Activated naive CD4-positive, alpha-beta T cell treated with anti-CD3 and anti-CD28 coated beads for 36 hours (primary cell): ENCODE measurements around the gene KIT. TPM values are rescaled to one million over a fixed set of nuclear protein-coding genes. Genes with fewer than 3 reads are reported as not detected.
A peak's percentile ranks its signal among the peaks of the same experiment; 100 is the strongest.

Source experiments
- CTCF ChIA-PET: fragments of 350-600 bp; sonication (Branson Sonifier 250); formaldehyde crosslinking; loops from one replicate; lab custom pipeline; 2021; ENCODE audit warnings: antibody characterized with exemption; lab: Charles Lee
- DNase-seq: peaks from one replicate; pipeline ENCODE4 v3.0.0-alpha.2; 2020
- H3K27ac Mint-ChIP-seq: one replicate; pipeline ENCODE4 v1.8.0; 2021; ENCODE audit warnings: mild to moderate bottlenecking, mixed read lengths
- H3K27me3 Mint-ChIP-seq: one replicate; pipeline ENCODE4 v1.8.0; 2021; ENCODE audit warnings: low read depth, mixed read lengths
- H3K36me3 Mint-ChIP-seq: one replicate; pipeline ENCODE4 v1.8.0; 2021; ENCODE audit warnings: low read depth, mixed read lengths
- H3K4me1 Mint-ChIP-seq: one replicate; pipeline ENCODE4 v1.8.0; 2021; ENCODE audit warnings: low read depth, mixed read lengths
- H3K4me3 Mint-ChIP-seq: one replicate; pipeline ENCODE4 v1.8.0; 2021; ENCODE audit warnings: mild to moderate bottlenecking, moderate library complexity, mixed read lengths
- H3K9me3 Mint-ChIP-seq: one replicate; pipeline ENCODE4 v1.8.0; 2021; ENCODE audit warnings: mixed read lengths
- intact Hi-C: fragments of 100-400 bp; cut with micrococcal nuclease; formaldehyde crosslinking; loops from one replicate; pipeline ENCODE4 v1.15.1; 2023
- total RNA-seq, 2 experiments: library from RNA; stranded (reverse); gene quantifications; one replicate each; pipeline ENCODE4 v1.2.3, GENCODE V29; 2021

The KIT gene
- total RNA-seq, 2 experiments from 2014 or later = not detected

DNA sequence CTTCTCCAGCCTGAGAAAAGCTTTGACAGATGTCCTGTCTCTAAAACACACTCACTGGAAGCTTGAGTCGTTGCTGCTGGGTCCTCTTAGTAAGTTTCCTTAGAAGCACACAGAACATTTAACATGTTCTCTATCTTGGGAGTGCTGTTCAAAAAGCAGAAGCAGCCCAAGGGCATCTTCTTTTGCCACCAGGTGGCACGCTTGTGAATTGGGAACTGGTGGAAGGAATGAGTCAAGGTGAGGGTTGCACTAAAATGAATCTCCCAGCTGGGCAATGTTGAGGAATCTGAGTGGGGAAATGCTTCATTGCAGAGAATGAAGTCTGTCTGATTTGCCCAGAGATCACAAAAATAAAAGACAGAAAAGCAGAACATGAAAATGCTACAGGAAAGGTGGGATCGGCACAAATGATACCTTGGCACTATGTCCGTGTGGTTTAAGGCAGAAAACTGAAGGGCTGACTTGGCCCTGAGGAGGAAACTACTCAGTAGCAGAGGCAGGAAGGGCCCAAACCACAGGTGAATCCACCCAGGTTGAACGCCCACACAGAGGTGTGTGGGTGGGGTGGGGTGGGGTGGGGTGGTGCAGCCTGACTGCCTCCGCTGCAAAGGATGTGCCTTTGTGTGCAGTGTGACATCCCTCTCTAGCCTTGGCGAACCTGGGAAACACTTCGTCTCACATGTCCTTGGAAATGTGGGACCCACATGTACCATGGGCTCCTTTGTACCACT is 26.0 kb downstream of the KIT start:
- peak; percentile 81 for DNase-seq
- intact Hi-C loops = loop anchor here (1.0 to 2.0 kb wide), 5 partner anchors 157 to 637 kb away; no protein-coding TSS in a partner anchor
- no peaks in the 10 kb centered on the region for H3K36me3 Mint-ChIP-seq
- peaks cover 20% of the 10 kb centered on the region for H3K4me1 Mint-ChIP-seq
- H3K9me3 Mint-ChIP-seq = no peaks in the 10 kb centered on the region
- H3K27me3 Mint-ChIP-seq = no peaks in the 10 kb centered on the region
- CTCF ChIA-PET = interaction anchor here (0.9 to 2.3 kb wide), 5 partner anchors 21 to 637 kb away, joined by 3 to 17 read pairs (median 4); no protein-coding TSS in a partner anchor
- no peak overlapping the region for H3K27ac Mint-ChIP-seq
- no peak overlapping the region for H3K4me3 Mint-ChIP-seq

DNA sequence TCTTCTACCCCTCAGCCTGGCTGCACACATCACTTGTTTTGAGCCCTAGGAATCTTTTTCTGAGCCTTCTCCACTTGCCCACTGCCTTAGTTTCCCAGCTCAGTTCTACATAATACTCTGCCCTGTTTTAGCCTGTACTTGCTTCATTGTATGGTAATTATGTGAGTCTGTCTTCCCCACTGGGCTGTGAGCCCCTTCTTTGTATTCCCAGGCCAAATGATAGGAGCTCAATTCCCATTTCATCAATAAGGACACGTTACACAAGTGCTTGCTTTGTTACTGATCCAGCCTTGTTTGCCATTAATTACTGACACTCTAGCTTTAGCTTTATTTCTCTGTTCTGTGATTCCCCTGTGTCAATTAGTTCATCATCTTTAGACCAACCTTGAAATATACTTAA is 28.1 kb downstream of the KIT start:
- intact Hi-C loops = loop anchor here (2.0 kb wide), 1 partner anchor 635 kb away; no protein-coding TSS in a partner anchor
- H3K27ac Mint-ChIP-seq = no peak overlapping the region
- no peaks in the 10 kb centered on the region for H3K36me3 Mint-ChIP-seq
- CTCF ChIA-PET = interaction anchor here (0.7 to 1.6 kb wide), 4 partner anchors 28 to 275 kb away, joined by 4 to 6 read pairs (median 5); partner anchors contain the start of gene KIT
- no peak overlapping the region for H3K4me3 Mint-ChIP-seq
- H3K4me1 Mint-ChIP-seq = peaks cover 20% of the 10 kb centered on the region
- H3K27me3 Mint-ChIP-seq = no peaks in the 10 kb centered on the region
- no peak for DNase-seq
- H3K9me3 Mint-ChIP-seq = no peaks in the 10 kb centered on the region

DNA sequence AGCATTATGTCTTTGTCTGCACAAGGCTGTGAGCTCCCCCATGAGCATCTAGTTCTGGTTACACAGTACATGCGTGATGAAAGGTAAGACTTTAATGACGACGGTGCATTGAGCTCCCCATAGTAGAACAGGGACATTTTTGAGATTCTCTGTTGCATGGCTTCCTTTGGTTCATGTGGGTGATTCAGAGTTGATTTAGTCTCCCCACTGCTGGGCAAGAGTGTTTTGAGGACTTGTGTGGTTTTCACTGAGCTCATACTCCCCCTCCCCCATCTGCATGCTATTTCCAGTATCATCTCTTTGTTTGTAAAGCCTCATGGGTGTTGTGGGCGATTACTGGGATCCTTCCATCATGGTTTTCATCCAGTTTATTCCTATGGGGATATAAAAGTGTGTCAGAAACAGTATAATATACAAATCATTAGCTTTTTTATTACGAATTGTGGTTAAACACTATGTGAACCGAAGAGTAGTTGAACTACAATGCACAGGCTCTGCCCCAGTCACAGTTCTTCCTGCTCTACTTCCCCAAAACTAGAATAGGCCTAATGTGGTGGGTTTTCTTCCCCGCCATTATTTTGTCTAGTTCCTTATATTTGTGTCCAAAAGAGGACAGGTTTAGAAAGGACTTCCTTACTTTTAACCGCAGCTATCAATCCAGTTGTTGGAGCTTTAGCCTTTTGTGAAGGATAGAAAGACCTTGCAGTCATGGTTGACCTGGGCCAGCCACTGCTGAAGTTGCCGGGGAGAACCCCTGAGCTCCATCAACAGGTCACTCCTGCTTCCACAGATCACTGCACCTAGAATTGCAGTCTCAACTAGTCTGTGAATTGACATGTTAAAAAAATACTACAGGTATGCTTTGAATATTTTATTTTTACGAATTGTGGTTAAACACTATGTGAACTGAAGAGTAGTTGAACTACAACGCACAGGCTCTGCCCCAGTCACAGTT is 30.4 kb downstream of the KIT start:
- no peaks in the 10 kb centered on the region for H3K27me3 Mint-ChIP-seq
- DNase-seq = no peak
- H3K4me1 Mint-ChIP-seq = peaks cover 25% of the 10 kb centered on the region
- intact Hi-C loops = no loop called here
- H3K4me3 Mint-ChIP-seq = no peak overlapping the region
- H3K9me3 Mint-ChIP-seq = no peaks in the 10 kb centered on the region
- H3K36me3 Mint-ChIP-seq = no peaks in the 10 kb centered on the region
- CTCF ChIA-PET = interaction anchor here (0.6 to 1.0 kb wide), 2 partner anchors 258 to 273 kb away, joined by 3 read pairs; no protein-coding TSS in a partner anchor
- H3K27ac Mint-ChIP-seq = no peak overlapping the region

DNA sequence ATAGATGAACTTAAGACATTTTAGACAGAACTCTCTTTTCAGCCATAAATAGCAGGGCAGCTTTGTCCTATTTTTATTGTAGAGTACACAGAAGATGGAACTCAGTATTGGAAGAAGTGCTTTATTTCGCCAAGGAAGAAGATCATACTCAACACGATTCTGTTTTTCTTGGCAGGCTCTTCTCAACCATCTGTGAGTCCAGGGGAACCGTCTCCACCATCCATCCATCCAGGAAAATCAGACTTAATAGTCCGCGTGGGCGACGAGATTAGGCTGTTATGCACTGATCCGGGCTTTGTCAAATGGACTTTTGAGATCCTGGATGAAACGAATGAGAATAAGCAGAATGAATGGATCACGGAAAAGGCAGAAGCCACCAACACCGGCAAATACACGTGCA is 37.6 kb downstream of the KIT start:
- CTCF ChIA-PET = no interaction called here
- Mint-ChIP-seq H3K4me1 (peaks cover 5% of the 10 kb centered on the region), H3K36me3 (no peaks in the 10 kb centered on the region), H3K27me3 (no peaks in the 10 kb centered on the region), H3K9me3 (no peaks in the 10 kb centered on the region), H3K4me3 (no peak overlapping the region), H3K27ac (no peak overlapping the region)
- DNase-seq = no peak
- intact Hi-C loops = no loop called here

DNA sequence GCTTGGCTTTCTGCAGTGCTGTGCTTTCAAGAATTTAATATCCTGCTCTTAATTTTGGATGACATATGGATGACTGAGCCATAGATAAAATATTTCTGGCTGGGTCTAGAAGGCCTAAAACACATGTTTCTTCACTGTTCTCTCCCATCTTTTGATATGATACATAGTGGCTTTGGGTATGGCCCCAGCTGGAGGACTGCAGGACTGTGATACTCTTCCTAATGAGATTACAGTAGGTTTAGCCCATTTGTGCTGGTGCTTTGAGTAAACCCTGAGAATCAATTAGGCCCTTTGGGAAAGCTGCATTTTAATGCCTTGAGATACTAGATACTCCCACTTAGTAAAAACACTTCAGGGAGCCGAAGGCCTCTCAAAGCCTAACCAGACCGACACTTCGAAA is 38.0 kb downstream of the KIT start:
- Mint-ChIP-seq H3K27ac (no peak overlapping the region), H3K4me3 (no peak overlapping the region), H3K4me1 (peaks cover 5% of the 10 kb centered on the region), H3K27me3 (no peaks in the 10 kb centered on the region), H3K9me3 (no peaks in the 10 kb centered on the region), H3K36me3 (no peaks in the 10 kb centered on the region)
- DNase-seq = no peak
- CTCF ChIA-PET = no interaction called here
- intact Hi-C loops = no loop called here

DNA sequence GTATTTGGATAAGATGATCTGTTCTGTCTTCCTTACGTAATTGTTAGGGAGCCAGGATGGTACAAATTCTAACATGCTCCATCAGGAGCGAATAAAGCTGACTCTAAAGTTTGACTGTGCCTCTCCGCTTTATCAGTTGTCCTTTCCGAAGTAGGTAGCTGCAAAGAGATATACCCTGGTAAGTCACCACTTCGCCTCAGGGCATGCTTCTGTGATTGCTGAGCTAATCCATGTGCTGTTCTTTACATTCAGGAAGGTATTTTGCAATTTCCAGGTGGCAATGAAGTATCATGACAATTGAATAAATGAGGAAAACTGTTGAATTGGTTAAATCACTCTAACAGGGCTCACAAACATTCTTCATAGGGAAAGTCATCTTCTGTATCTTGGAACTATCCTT is 38.9 kb downstream of the KIT start:
- Mint-ChIP-seq H3K27ac (no peak overlapping the region), H3K27me3 (no peaks in the 10 kb centered on the region), H3K36me3 (no peaks in the 10 kb centered on the region), H3K4me3 (no peak overlapping the region), H3K9me3 (no peaks in the 10 kb centered on the region), H3K4me1 (peaks cover under 1% of the 10 kb centered on the region)
- DNase-seq = no peak
- intact Hi-C loops = no loop called here
- CTCF ChIA-PET = interaction anchor here (0.7 kb wide), 1 partner anchor 104 kb away, joined by 3 read pairs; no protein-coding TSS in a partner anchor

DNA sequence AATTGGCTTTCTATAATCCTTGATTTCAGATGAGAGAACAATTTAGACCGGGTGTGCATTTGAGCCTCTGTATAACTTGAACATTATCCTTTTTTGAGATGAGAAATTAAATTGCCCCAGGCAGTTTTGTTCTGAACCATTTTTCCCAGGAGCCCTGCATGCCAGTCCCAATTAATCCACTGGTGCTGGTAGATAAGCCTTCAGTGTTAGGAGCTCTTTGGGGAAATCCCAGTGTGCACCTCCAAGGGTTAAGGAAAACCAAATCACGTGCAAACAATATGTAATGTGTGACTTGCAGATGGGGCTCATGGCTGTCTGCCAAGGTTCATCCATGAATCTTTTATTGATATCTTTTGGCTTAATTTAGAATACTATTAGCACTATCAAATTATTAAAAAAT is 43.2 kb downstream of the KIT start:
- Mint-ChIP-seq H3K27ac (no peak overlapping the region), H3K27me3 (no peaks in the 10 kb centered on the region), H3K4me3 (no peak overlapping the region), H3K9me3 (no peaks in the 10 kb centered on the region), H3K36me3 (no peaks in the 10 kb centered on the region), H3K4me1 (no peaks in the 10 kb centered on the region)
- intact Hi-C loops = no loop called here
- DNase-seq = no peak
- CTCF ChIA-PET = no interaction called here

DNA sequence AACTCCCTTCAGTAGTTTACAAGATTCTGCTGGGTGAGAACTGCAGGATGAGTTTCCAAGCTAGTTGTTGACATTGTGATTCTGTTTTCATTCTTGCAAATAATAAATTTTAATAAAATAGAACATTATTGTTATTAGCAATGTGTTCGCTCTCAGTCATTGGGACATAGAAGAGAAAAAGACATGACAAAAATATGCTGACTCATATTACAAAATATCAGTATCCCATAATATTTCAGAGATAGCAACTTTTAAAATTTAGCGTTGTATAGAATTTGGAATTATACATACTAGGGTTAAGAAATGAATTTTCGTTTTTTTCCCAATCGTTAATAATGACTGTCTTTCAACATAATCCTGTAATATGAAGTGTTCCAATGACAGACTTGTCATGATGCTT is 45.4 kb downstream of the KIT start:
- intact Hi-C loops = no loop called here
- H3K4me3 Mint-ChIP-seq = no peak overlapping the region
- DNase-seq = no peak
- no peak overlapping the region for H3K27ac Mint-ChIP-seq
- CTCF ChIA-PET = interaction anchor here (1.0 kb wide), 1 partner anchor 12 kb away, joined by 3 read pairs; no protein-coding TSS in a partner anchor
- H3K27me3 Mint-ChIP-seq = peaks cover 4% of the 10 kb centered on the region
- no peaks in the 10 kb centered on the region for H3K36me3 Mint-ChIP-seq
- no peaks in the 10 kb centered on the region for H3K4me1 Mint-ChIP-seq
- H3K9me3 Mint-ChIP-seq = no peaks in the 10 kb centered on the region

DNA sequence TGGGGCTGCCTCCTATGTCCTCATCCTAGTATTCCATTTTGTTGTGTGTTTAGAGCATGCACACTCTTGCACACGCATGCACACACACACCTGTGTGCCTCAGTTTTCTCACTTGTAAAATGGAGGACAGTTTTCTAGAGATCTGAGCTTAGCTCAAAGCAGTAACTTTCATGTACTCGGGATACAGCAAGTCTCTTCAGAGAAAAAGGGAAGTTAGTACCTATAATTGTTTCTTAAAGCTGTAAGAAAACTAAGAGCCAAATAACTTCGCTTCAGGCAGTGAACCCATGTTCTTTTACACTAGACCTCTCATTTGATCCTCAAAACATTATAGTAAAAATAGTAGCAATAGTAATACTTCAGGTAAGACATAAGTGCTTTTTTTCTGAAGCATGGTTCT is 49.6 kb downstream of the KIT start:
- Mint-ChIP-seq H3K4me3 (no peak overlapping the region), H3K27ac (no peak overlapping the region), H3K27me3 (peaks cover 4% of the 10 kb centered on the region), H3K36me3 (no peaks in the 10 kb centered on the region), H3K9me3 (no peaks in the 10 kb centered on the region), H3K4me1 (peaks cover 10% of the 10 kb centered on the region)
- CTCF ChIA-PET = no interaction called here
- intact Hi-C loops = no loop called here
- no peak for DNase-seq

DNA sequence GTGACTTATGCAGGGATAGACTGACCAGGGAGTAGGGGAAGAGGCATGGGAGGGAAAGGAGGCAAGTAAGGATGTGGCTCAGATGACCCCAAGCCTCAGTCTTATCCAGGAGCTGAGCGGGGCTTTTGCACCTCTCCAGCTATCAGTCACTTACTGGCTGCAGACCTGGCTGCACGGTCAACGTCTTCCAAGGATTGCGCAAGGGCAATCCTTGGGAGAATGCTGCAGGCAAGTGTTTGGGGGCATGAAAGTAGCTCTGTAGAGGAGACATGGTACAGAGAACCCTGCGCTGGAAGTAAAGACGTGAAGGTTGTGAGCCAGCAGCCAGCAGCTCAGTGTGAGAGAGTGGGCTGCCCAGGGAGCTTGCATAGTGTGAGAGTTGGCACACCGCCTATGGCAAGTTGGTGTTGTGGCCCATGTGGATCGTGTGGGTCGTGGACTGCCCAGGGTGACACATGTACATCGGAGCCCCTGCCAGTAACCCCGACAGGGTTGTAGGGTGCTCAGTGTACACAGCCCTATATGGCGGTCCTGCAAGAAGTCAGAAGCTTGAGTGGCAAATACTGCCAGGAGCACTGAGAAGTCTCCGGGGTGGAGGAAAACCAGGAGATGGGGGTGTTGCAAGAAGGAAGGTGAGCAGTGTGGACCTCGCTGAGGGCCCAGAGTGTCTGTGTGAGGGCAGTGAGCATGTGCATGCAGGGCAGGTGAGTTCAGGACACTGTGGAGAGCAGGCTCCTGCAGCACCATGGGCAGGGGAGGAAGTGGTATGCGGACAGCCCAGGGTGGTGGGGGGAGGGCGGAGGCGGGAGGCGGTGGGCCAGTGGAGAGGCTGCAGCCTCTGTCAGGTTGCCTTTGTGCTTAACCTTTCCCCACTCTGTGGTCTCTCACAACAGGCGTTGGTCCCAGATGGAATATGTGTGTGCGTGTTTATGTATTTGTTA is 50.9 kb downstream of the KIT start:
- Mint-ChIP-seq H3K27ac (no peak overlapping the region), H3K27me3 (peaks cover 4% of the 10 kb centered on the region), H3K4me3 (no peak overlapping the region), H3K4me1 (peaks cover 10% of the 10 kb centered on the region), H3K9me3 (no peaks in the 10 kb centered on the region), H3K36me3 (no peaks in the 10 kb centered on the region)
- intact Hi-C loops = no loop called here
- CTCF ChIA-PET = no interaction called here
- DNase-seq = no peak

DNA sequence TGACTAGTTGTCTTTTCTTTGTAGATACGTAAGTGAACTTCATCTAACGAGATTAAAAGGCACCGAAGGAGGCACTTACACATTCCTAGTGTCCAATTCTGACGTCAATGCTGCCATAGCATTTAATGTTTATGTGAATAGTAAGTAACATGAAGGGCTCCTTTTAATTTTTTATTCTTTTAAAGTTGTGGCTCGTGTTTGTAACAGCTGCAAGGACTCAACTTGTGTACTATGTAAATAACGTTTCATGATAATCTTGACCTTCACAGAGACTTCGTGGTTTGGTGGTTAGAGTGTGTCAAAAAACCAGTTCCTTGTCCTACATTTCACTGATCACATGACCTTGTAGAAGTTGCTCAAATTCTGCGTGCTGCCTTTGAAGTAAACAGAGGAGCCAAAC is 51.6 kb downstream of the KIT start:
- Mint-ChIP-seq H3K4me3 (no peak overlapping the region), H3K4me1 (peaks cover 10% of the 10 kb centered on the region), H3K27me3 (peaks cover 4% of the 10 kb centered on the region), H3K36me3 (no peaks in the 10 kb centered on the region), H3K9me3 (no peaks in the 10 kb centered on the region), H3K27ac (no peak overlapping the region)
- intact Hi-C loops = no loop called here
- CTCF ChIA-PET = no interaction called here
- DNase-seq = no peak
